HCT116 (cell line): ENCODE results near the gene SDK2. TPM values are rescaled to one million over a fixed set of nuclear protein-coding genes. Genes with fewer than 3 reads are reported as not detected.

ENCODE experiments used
- ATAC-seq: fragments of 200-7000 bp; cut with Tn5 transposase; 2 replicates; pipeline ENCODE4 v1.9.1; 2020; ENCODE audit warnings: mild to moderate bottlenecking, moderate library complexity
- BruUV-seq: library from RNA; stranded (reverse); fragments of 400-500 nt; replicated peaks from 2 replicates; lab custom pipeline; 2021; lab: Mats Ljungman, UMichigan
- CTCF ChIA-PET: fragments of 300-600 bp; sonication (Branson Sonifier 250); formaldehyde crosslinking; loops from one replicate; lab custom pipeline; 2021; ENCODE audit warnings: antibody characterized with exemption; lab: Charles Lee
- POLR2A ChIA-PET: fragments of 300-600, 350-600 bp; sonication (Branson Sonifier 250); formaldehyde crosslinking; loops from one replicate; lab custom pipeline; 2021; ENCODE audit warnings: antibody characterized with exemption; lab: Charles Lee
- RAD21 ChIA-PET, 2 experiments: fragments of 300-600 bp; sonication (Branson Sonifier 250); formaldehyde crosslinking; loops; one replicate each; lab custom pipeline; 2023; ENCODE audit warnings: low total read pairs in 2 of 2; ENCODE audit not compliant: uncharacterized antibody in 2 of 2, unreplicated experiment in 2 of 2, low non-redundant PET in 1 of 2; lab: Charles Lee
- DNase-seq: peaks from one replicate; pipeline ENCODE4 v3.0.0-alpha.2; 2010; ENCODE audit warnings: low read depth, low spot score
- H2AFZ ChIP-seq: fragments of 200-600 bp; shearing (Covaris generic), sonication (generic); 2 replicates; pipeline ENCODE4 v1.6.1; 2017; ENCODE audit warnings: low read depth, mixed run types, mixed read lengths, antibody characterized with exemption, low read length; ENCODE audit not compliant: poor library complexity, severe bottlenecking
- H3K27ac ChIP-seq: 2 replicates; pipeline ENCODE4 v1.5.1; 2012; ENCODE audit warnings: low read depth, low read length
- H3K27me3 ChIP-seq: fragments of 200-600 bp; sonication (generic); 2 replicates; pipeline ENCODE4 v1.6.1; 2016; ENCODE audit warnings: mixed run types, low read length, mixed read lengths; ENCODE audit not compliant: insufficient read depth
- H3K36me3 ChIP-seq, 2 experiments: fragments of 200-500 bp in 1 of 2; fragments of 200-600 bp in 1 of 2; sonication (Bioruptor generic) in 1 of 2; sonication (generic) in 1 of 2; 2 replicates each; pipeline versions ENCODE4 v1.5.1 to v1.6.1; 2014 to 2016; ENCODE audit warnings: low read length in 2 of 2, inconsistent platforms in 1 of 2, mixed read lengths in 1 of 2, mixed run types in 1 of 2; ENCODE audit not compliant: insufficient read depth in 2 of 2, control insufficient read depth in 1 of 2
- H3K4me1 ChIP-seq, 2 experiments: fragments of 200-600 bp in 1 of 2; sonication (generic) in 1 of 2; 2 replicates each; pipeline versions ENCODE4 v1.5.1 to v1.6.1; 2012 to 2017; ENCODE audit warnings: low read length in 2 of 2, inconsistent platforms in 1 of 2, mild to moderate bottlenecking in 1 of 2, mixed read lengths in 1 of 2, mixed run types in 1 of 2, moderate library complexity in 1 of 2; ENCODE audit not compliant: insufficient read depth in 2 of 2, control insufficient read depth in 1 of 2
- H3K4me2 ChIP-seq: fragments of 200-600 bp; sonication (generic); 2 replicates; pipeline ENCODE4 v1.6.1; 2017; ENCODE audit warnings: mixed run types, low read length, mixed read lengths
- H3K4me3 ChIP-seq, 2 experiments: fragments of 200-600 bp in 1 of 2; sonication (generic) in 1 of 2; replicated peaks in 1 of 2; 2 replicates each; pipeline ENCODE4 v1.5.1; 2011 to 2016; ENCODE audit warnings: low read length in 2 of 2, control low read depth in 1 of 2, low read depth in 1 of 2, mild to moderate bottlenecking in 1 of 2, mixed read lengths in 1 of 2, mixed run types in 1 of 2
- H3K79me2 ChIP-seq: fragments of 200-600 bp; sonication (generic); 2 replicates; pipeline ENCODE4 v1.6.1; 2017; ENCODE audit warnings: mild to moderate bottlenecking, mixed run types, low read length, moderate library complexity, mixed read lengths; ENCODE audit not compliant: insufficient read depth
- H3K9ac ChIP-seq: fragments of 200-600 bp; sonication (generic); 2 replicates; pipeline ENCODE4 v1.6.1; 2016; ENCODE audit warnings: low read length, mixed read lengths
- H3K9me2 ChIP-seq: fragments of 200-600 bp; sonication (generic), shearing (Covaris generic); 2 replicates; pipeline ENCODE4 v1.6.1; 2017; ENCODE audit warnings: mixed run types, mild to moderate bottlenecking, moderate library complexity; ENCODE audit not compliant: insufficient read depth
- H3K9me3 ChIP-seq, 2 experiments: fragments of 200-500 bp in 1 of 2; fragments of 200-600 bp in 1 of 2; sonication (Bioruptor generic) in 1 of 2; sonication (generic) in 1 of 2; 2 replicates each; pipeline ENCODE4 v1.6.1; 2014 to 2017; ENCODE audit warnings: low read length in 2 of 2, mixed read lengths in 2 of 2, inconsistent platforms in 1 of 2, low read depth in 1 of 2, mild to moderate bottlenecking in 1 of 2, mixed run types in 1 of 2, moderate library complexity in 1 of 2; ENCODE audit not compliant: control insufficient read depth in 1 of 2, insufficient read depth in 1 of 2
- H4K20me1 ChIP-seq: fragments of 200-600 bp; sonication (generic), shearing (Covaris generic); 2 replicates; pipeline ENCODE4 v1.6.1; 2017; ENCODE audit warnings: mixed run types, mild to moderate bottlenecking, moderate library complexity; ENCODE audit not compliant: insufficient read depth
- FOSL1 ChIP-seq: IDR thresholded peaks from 2 replicates; pipeline ENCODE4 v1.6.1; 2012; ENCODE audit warnings: low read depth
- JUND ChIP-seq: IDR thresholded peaks from 2 replicates; pipeline ENCODE4 v1.6.1; 2012
- POLR2AphosphoS5 ChIP-seq: IDR thresholded peaks from 2 replicates; pipeline ENCODE4 v1.6.1; 2011; ENCODE audit warnings: mild to moderate bottlenecking, low read depth, low read length, moderate library complexity
- SRF ChIP-seq: IDR thresholded peaks from 2 replicates; pipeline ENCODE4 v1.6.1; 2012; ENCODE audit warnings: low read depth
- intact Hi-C: fragments of 100-400 bp; cut with micrococcal nuclease; formaldehyde crosslinking; loops from 2 replicates; pipeline ENCODE4 v1.10.0; 2022
- total RNA-seq: library from RNA; stranded (reverse); gene quantifications from one replicate; pipeline ENCODE4 v1.2.1, GENCODE V29; 2021; ENCODE audit not compliant: unreplicated experiment
- TF ChIP-seq, protein P1 (sequence below): IDR thresholded peaks from 2 replicates; pipeline ENCODE4 v1.6.1; 2012; ENCODE audit warnings: low read depth

The SDK2 gene
- total RNA-seq, 1 experiment from 2014 or later: 0.10 TPM

DNA sequence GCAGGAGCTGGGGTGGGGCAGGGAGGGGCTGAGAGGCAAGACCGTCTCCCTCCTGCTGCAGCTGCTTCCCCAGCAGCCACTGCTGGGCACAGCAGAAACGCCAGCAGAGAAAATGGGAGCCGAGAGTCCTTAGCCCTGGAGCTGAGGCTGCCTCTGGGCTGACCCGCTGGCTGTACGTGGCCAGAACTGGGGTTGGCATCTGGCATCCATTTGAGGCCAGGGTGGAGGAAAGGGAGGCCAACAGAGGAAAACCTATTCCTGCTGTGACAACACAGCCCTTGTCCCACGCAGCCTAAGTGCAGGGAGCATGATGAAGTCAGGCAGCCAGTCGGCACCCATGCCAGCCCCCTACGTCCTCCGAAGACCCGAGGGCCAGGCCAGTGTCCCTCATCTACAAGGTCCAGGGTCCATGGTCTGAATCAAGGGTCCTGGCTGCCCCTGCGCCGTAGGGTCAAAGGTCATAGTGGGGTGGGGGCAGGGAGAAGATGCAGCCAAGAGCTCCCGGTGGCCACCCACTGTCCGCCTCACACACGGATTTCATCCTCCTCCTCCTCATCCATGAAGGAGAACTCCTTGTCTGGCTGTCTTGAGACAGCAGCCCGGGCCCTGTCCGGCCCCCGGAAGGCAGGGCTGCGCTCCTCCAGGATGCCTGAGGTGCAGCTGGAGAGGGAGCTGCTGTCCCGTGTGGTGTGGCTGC is 359.2 kb downstream of the SDK2 start:
- Histone ChIP-seq H3K79me2 (peaks cover 37% of the 10 kb centered on the region), H3K4me2 (no peak overlapping the region), H3K27me3 (no peaks in the 10 kb centered on the region), H3K4me3 (no peak overlapping the region), H3K9me2 (no peaks in the 10 kb centered on the region), H3K9ac (no peak overlapping the region), H3K27ac (no peak overlapping the region), H3K9me3 (no peaks in the 10 kb centered on the region), H4K20me1 (no peaks in the 10 kb centered on the region), H2AFZ (no peak overlapping the region), H3K4me1 (peaks cover 30 to 36% of the 10 kb centered on the region in 2 experiments), H3K36me3 (peaks cover 8 to 28% of the 10 kb centered on the region in 2 experiments; a peak in 3 of 4 replicates)
- ChIA-PET CTCF (no interaction called here), POLR2A (no interaction called here), RAD21 (no interaction called here)
- intact Hi-C loops: no loop called here
- BruUV-seq: no TSS peak
- no peak for TF ChIP-seq POLR2AphosphoS5
- no peak for TF ChIP-seq JUND
- TF ChIP-seq, protein P1, sequence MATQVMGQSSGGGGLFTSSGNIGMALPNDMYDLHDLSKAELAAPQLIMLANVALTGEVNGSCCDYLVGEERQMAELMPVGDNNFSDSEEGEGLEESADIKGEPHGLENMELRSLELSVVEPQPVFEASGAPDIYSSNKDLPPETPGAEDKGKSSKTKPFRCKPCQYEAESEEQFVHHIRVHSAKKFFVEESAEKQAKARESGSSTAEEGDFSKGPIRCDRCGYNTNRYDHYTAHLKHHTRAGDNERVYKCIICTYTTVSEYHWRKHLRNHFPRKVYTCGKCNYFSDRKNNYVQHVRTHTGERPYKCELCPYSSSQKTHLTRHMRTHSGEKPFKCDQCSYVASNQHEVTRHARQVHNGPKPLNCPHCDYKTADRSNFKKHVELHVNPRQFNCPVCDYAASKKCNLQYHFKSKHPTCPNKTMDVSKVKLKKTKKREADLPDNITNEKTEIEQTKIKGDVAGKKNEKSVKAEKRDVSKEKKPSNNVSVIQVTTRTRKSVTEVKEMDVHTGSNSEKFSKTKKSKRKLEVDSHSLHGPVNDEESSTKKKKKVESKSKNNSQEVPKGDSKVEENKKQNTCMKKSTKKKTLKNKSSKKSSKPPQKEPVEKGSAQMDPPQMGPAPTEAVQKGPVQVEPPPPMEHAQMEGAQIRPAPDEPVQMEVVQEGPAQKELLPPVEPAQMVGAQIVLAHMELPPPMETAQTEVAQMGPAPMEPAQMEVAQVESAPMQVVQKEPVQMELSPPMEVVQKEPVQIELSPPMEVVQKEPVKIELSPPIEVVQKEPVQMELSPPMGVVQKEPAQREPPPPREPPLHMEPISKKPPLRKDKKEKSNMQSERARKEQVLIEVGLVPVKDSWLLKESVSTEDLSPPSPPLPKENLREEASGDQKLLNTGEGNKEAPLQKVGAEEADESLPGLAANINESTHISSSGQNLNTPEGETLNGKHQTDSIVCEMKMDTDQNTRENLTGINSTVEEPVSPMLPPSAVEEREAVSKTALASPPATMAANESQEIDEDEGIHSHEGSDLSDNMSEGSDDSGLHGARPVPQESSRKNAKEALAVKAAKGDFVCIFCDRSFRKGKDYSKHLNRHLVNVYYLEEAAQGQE: no peak
- TF ChIP-seq SRF: no peak
- no peak for TF ChIP-seq FOSL1
- DNase-seq (no peak), ATAC-seq (0 out of 2 replicates have a peak, but pooled peaks have one; percentile 10)
